ENCODE data around the gene TSPAN4. TPM values are rescaled to one million over a fixed set of nuclear protein-coding genes. Genes with fewer than 3 reads are reported as not detected.
A peak's percentile ranks its signal among the peaks of the same experiment; 100 is the strongest.

TSPAN4 gene
- polyA plus RNA-seq, 3 donors: 52.6 to 75.5 (median 63.1) TPM

DNA sequence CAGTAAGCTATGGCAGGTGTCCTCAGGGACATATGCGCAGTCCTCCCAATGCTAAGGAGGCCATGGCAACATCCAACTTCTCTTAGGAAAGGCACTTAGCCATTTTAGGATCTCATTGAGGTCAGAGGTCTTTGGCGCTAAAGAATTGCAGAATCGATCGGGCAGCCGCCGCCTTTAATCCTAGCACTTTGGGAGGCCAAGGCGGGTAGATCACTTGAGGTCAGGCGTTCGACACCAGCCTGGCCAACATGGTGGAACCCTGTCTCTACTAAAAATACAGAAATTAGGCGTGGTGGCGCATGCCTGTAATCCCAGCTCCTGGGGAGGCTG is 69.2 kb downstream of the TSPAN4 start:
- Histone ChIP-seq H3K4me3 (replicated peaks in 1 of 3; ENCODE audit: low read depth in 2 of 3, low read length in 3 of 3) (peak overlapping the region in 1 of 3 experiments; percentile 86), H4K20me1 (ENCODE audit: insufficient read depth, low read length) (no peaks in the 10 kb centered on the region), H3K27me3 (ENCODE audit: control insufficient read depth in 2 of 2, insufficient read depth in 2 of 2, low read length in 2 of 2) (no peaks in the 10 kb centered on the region), H3K79me2 (ENCODE audit: insufficient read depth, low read length) (peaks cover 16% of the 10 kb centered on the region), H3K9ac (ENCODE audit: insufficient read depth, low read length, poor library complexity, severe bottlenecking) (peak overlapping the region; percentile 85), H3K27ac (ENCODE audit: low read depth in 1 of 2, low read length in 2 of 2) (peak overlapping the region in 1 of 2 donors; percentile 78), H2AFZ (ENCODE audit: insufficient read depth, low read depth, low read length, poor library complexity, severe bottlenecking) (peak overlapping the region; percentile 86), H3K36me3 (replicated peaks in 1 of 2; ENCODE audit: control insufficient read depth in 1 of 2, insufficient read depth in 2 of 2, low read length in 2 of 2) (no peaks in the 10 kb centered on the region), H3K9me3 (replicated peaks in 1 of 2; ENCODE audit: control insufficient read depth in 1 of 2, insufficient read depth in 1 of 2, low read length in 2 of 2) (no peaks in the 10 kb centered on the region), H3K4me2 (replicated peaks; ENCODE audit: extremely low read depth, low read length, poor library complexity, severe bottlenecking) (peak overlapping the region; percentile 85), H3K4me1 (ENCODE audit: control insufficient read depth in 1 of 2, insufficient read depth in 2 of 2, low read length in 2 of 2) (peaks cover 18 to 43% of the 10 kb centered on the region in 2 donors)
- peak overlapping the region; percentile 80 to 92 for H3K4me3 Mint-ChIP-seq
- peaks cover 0 to 2% (median 0%) of the 10 kb centered on the region in 7 donors for H3K9me3 Mint-ChIP-seq
- intact Hi-C loops (cut with micrococcal nuclease): no loop called here
- TF ChIP-seq, protein P1, sequence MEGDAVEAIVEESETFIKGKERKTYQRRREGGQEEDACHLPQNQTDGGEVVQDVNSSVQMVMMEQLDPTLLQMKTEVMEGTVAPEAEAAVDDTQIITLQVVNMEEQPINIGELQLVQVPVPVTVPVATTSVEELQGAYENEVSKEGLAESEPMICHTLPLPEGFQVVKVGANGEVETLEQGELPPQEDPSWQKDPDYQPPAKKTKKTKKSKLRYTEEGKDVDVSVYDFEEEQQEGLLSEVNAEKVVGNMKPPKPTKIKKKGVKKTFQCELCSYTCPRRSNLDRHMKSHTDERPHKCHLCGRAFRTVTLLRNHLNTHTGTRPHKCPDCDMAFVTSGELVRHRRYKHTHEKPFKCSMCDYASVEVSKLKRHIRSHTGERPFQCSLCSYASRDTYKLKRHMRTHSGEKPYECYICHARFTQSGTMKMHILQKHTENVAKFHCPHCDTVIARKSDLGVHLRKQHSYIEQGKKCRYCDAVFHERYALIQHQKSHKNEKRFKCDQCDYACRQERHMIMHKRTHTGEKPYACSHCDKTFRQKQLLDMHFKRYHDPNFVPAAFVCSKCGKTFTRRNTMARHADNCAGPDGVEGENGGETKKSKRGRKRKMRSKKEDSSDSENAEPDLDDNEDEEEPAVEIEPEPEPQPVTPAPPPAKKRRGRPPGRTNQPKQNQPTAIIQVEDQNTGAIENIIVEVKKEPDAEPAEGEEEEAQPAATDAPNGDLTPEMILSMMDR (IDR thresholded peaks at IDR 0.05): no peak
- H3K36me3 Mint-ChIP-seq: peaks cover 0 to 2% of the 10 kb centered on the region in 2 donors
- peaks cover 39% of the 10 kb centered on the region for H3K4me1 Mint-ChIP-seq
- WGBS (ENCODE audit: insufficient coverage): 98% methylated on average over 8 of the region's 11 CpGs
- peaks cover 0 to 4% (median 0%) of the 10 kb centered on the region in 3 donors for H3K27me3 Mint-ChIP-seq (ENCODE audit: low read depth in 3 of 3)
- no peak for DNase-seq
- peak overlapping the region in 6 of 7 donors; percentile 31 to 92 (median 83) for H3K27ac Mint-ChIP-seq

DNA sequence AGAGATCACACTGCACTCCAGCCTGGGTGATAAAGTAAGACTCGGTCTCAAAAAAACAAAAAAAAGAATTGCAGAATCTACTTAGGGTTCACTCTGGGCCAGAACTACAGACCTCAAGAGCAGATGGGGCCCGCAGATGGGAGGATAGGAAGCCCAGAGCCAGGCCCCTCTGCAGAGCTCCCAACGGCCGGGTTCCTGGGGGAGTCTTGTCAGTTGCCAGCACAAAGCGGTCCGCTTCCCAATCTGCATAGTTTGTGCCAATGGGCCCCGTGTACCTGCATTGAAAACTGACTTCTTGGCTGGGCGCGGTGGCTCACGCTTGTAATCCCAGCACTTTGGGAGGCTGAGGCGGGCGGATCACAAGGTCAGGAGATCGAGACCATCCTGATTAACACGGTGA is 69.6 kb downstream of the TSPAN4 start:
- Histone ChIP-seq H3K79me2 (ENCODE audit: insufficient read depth, low read length) (peaks cover 16% of the 10 kb centered on the region), H3K4me1 (ENCODE audit: control insufficient read depth in 1 of 2, insufficient read depth in 2 of 2, low read length in 2 of 2) (peaks cover 19 to 47% of the 10 kb centered on the region in 2 donors), H3K4me2 (replicated peaks; ENCODE audit: extremely low read depth, low read length, poor library complexity, severe bottlenecking) (no peak overlapping the region), H3K9me3 (replicated peaks in 1 of 2; ENCODE audit: control insufficient read depth in 1 of 2, insufficient read depth in 1 of 2, low read length in 2 of 2) (no peaks in the 10 kb centered on the region), H3K9ac (ENCODE audit: insufficient read depth, low read length, poor library complexity, severe bottlenecking) (no peak overlapping the region), H3K36me3 (replicated peaks in 1 of 2; ENCODE audit: control insufficient read depth in 1 of 2, insufficient read depth in 2 of 2, low read length in 2 of 2) (no peaks in the 10 kb centered on the region), H2AFZ (ENCODE audit: insufficient read depth, low read depth, low read length, poor library complexity, severe bottlenecking) (no peak overlapping the region), H3K4me3 (replicated peaks in 1 of 3; ENCODE audit: low read depth in 2 of 3, low read length in 3 of 3) (no peak overlapping the region), H3K27ac (ENCODE audit: low read depth in 1 of 2, low read length in 2 of 2) (no peak overlapping the region), H3K27me3 (ENCODE audit: control insufficient read depth in 2 of 2, insufficient read depth in 2 of 2, low read length in 2 of 2) (no peaks in the 10 kb centered on the region), H4K20me1 (ENCODE audit: insufficient read depth, low read length) (no peaks in the 10 kb centered on the region)
- no peak for DNase-seq
- intact Hi-C loops (cut with micrococcal nuclease): no loop called here
- WGBS (ENCODE audit: insufficient coverage): 94% methylated on average over 11 of the region's 14 CpGs
- H3K9me3 Mint-ChIP-seq: peaks cover 0 to 2% (median 0%) of the 10 kb centered on the region in 7 donors
- H3K4me1 Mint-ChIP-seq: peaks cover 40% of the 10 kb centered on the region
- peaks cover 0 to 4% (median 0%) of the 10 kb centered on the region in 3 donors for H3K27me3 Mint-ChIP-seq (ENCODE audit: low read depth in 3 of 3)
- no peaks in the 10 kb centered on the region for H3K36me3 Mint-ChIP-seq
- no peak overlapping the region for H3K4me3 Mint-ChIP-seq
- TF ChIP-seq, protein P1 (IDR thresholded peaks at IDR 0.05): no peak
- H3K27ac Mint-ChIP-seq: peak overlapping the region in 1 of 7 donors; percentile 36

Data from CD14-positive monocyte (primary cell).